MM.1S (cell line): ENCODE data around the gene TTC7B.

Experiments used
- EZH2 ChIP-seq: fragments of 300-600 bp; sonication (generic); optimal IDR thresholded peaks from 2 replicates; pipeline ENCODE3; 2017; ENCODE audit warnings: low read depth, mild to moderate bottlenecking, antibody characterized with exemption, low read length, mixed read lengths
- EZH2phosphoT487 ChIP-seq: fragments of 300-600 bp; sonication (generic); IDR thresholded peaks from 2 replicates; pipeline ENCODE4 v1.6.1; 2018; ENCODE audit warnings: antibody characterized with exemption, low read length
- TF ChIP-seq, protein P1 (sequence below): fragments of 300-600 bp; sonication (generic); IDR thresholded peaks from 2 replicates; pipeline ENCODE4 v1.5.1; 2016; ENCODE audit warnings: antibody characterized with exemption, low read length, mixed read lengths

GRCh38 chr14:90499121-90499520, 317.1 kb downstream of the TTC7B start:
- TF ChIP-seq, protein P1, sequence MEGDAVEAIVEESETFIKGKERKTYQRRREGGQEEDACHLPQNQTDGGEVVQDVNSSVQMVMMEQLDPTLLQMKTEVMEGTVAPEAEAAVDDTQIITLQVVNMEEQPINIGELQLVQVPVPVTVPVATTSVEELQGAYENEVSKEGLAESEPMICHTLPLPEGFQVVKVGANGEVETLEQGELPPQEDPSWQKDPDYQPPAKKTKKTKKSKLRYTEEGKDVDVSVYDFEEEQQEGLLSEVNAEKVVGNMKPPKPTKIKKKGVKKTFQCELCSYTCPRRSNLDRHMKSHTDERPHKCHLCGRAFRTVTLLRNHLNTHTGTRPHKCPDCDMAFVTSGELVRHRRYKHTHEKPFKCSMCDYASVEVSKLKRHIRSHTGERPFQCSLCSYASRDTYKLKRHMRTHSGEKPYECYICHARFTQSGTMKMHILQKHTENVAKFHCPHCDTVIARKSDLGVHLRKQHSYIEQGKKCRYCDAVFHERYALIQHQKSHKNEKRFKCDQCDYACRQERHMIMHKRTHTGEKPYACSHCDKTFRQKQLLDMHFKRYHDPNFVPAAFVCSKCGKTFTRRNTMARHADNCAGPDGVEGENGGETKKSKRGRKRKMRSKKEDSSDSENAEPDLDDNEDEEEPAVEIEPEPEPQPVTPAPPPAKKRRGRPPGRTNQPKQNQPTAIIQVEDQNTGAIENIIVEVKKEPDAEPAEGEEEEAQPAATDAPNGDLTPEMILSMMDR, result no peak
- TF ChIP-seq EZH2 (no peak), EZH2phosphoT487 (no peak)
